Fibroblast of peridontal ligament (primary cell): ENCODE measurements around the gene UAP1L1.
A peak's percentile ranks its signal among the peaks of the same experiment; 100 is the strongest.
"Not testable (repeated sequence)": the region's sequence is repeated elsewhere in the genome, so short reads cannot be mapped to it uniquely, and the experiment has no call there.

Experiments used
- DNase-seq: peaks from one replicate; pipeline ENCODE4 v3.0.0-alpha.2; 2010; ENCODE audit errors: extremely low read depth

The UAP1L1 gene

DNA sequence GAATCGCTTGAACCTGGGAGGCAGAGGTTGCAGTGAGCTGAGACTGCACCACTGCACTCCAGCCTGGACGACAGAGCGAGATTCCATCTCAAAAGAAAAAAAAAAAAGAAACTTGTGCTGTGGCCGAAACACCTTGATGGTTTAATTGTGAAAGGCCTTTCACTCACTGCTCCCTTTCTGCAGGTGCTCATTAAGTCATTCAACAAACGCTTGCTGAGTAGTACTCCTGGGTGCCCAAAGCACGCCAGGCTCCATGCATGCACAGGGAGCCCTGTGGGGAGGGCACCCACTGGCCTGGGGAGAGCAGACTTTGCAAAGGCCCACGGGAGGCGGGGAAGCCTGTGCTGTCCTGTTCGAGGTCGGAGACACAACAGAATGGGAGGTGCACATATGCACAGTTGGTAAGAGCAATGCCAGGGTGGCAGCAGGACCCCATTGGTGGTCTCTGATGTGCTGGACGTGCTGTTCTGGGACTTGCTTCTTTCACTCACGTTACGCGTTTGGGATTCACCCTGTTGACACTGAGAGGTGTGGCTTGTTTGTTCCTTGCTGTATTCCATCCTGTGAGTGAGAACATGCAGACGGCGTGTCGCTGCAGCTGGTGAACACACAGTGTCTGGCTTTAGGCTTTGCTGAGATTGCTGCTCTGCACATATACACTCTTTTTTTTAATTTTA is 20.4 kb upstream of the UAP1L1 start:
- no peak for DNase-seq

DNA sequence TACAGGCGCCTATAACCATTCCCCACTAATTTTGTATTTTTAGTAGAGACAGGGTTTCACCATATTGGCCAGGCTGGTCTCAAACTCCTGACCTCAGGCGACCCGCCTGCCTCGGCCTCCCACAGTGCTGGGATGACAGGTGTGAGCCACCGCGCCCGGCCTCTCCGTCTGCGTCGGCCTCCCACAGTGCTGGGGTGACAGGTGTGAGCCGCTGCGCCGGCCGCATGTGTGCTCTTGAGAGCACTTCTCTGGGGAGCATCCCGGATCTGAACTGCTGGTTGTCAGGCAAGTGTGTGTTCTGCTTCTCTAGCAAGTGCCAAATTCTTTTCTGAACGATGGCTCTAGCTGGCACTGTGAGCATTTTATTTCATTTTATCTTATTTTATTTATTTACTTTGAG is 19.8 kb upstream of the UAP1L1 start:
- no peak for DNase-seq

DNA sequence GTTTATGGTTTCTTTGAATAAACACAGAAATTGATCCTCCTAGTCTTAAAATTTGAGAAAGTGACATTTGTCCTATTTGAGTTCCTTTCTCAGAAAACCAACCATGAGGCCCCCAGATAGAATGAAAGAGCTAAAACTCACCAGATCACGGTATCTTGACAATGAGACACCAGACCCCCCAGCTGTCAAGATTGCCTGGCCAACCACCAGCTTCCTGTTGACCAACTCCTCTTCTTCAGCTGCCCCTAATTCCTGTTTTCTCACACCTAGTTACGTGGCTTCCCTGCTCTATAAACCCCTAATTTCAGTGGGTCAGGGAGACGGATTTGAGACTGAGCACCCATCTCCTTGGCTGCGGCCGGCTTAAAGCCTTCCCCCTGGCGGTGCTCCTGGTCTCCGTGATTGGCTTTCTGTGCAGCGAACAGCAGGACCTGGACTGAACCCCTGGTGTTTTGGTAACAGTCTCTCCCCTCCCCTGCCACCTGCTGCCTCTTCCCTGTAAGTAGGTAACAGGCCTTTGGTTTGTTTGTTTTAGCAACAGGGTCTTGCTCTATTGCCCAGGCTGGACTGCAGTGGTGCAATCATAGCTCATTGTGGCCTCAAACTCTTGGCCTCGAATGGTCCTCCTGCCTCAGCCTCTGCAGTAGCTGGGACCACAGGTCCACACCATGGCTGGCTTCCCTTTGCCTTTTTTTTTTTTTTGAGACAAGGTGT is 18.6 kb upstream of the UAP1L1 start:
- DNase-seq: no peak

DNA sequence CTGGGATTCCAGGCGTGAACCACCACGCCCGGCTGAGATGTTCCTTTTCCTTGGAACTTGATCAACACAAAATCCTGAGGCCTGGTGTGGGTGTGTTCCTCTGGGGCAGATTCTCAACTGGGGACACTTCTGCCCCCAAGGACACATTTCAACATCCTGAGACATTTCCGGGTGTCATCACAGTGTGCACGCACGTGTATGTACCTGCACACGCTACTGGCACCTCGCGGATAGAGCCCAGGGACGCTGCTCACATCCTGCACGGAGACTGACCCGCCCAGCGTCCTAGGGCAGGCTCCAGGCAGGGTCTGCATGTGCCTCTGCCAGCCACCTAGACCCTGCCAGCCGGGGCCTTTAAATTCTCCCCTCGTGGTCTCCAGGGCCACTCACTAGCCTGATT is 14.9 kb upstream of the UAP1L1 start:
- DNase-seq: no peak

DNA sequence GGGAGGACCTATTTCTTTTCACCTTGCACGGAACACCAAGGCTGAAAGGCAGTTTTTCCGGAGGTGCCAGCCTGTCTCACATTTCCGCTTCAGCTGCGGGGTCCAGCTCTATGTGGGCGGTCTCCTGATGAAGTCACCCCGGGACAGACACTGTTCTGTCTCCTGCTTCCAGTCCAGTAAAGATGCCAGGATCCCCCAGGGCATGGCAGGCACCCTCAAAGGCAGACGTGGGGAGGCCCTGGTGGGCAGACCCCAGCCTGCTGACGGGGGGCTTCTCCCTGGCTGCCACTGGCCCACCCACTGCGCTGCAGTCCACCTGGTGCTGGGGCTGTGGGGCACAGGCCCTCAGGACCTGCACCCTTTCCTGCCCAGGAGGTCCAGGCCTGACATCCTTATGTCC is 14.5 kb upstream of the UAP1L1 start:
- not testable (repeated sequence) for DNase-seq

DNA sequence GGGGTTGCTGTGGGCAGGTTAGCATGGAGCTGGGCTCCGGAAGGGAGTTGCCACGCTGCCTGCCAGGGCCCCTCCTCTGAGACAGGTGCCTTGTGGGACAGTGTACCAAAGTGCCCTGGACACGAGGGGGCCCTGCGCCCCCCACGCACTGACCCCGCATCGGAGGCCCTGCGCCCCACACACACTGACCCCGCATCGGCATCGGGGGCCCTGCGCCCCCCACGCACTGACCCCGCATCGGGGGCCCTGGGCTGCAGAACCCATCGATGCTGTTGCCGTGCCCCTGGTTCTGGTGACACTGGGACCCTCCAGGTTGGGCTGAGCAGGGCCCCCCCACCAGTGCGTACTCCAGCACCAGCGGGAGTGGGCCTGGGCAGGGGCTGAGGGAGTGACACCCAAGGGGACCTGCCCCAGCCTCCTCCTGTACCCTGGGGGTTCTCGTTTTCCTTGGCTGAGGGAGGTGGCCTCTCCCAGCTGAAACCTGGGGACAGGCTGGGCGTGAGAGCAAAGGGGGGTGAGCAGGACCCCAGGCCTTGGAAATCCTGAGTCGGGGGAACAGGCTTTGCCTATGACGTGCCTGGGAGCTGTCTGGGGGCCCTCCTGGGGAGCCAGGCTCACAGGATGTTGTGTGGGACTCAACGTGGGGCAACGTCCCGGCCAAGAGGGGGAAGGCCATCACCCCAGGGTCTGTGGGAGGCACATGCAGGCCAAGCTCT is 13.8 kb upstream of the UAP1L1 start:
- DNase-seq: no peak

DNA sequence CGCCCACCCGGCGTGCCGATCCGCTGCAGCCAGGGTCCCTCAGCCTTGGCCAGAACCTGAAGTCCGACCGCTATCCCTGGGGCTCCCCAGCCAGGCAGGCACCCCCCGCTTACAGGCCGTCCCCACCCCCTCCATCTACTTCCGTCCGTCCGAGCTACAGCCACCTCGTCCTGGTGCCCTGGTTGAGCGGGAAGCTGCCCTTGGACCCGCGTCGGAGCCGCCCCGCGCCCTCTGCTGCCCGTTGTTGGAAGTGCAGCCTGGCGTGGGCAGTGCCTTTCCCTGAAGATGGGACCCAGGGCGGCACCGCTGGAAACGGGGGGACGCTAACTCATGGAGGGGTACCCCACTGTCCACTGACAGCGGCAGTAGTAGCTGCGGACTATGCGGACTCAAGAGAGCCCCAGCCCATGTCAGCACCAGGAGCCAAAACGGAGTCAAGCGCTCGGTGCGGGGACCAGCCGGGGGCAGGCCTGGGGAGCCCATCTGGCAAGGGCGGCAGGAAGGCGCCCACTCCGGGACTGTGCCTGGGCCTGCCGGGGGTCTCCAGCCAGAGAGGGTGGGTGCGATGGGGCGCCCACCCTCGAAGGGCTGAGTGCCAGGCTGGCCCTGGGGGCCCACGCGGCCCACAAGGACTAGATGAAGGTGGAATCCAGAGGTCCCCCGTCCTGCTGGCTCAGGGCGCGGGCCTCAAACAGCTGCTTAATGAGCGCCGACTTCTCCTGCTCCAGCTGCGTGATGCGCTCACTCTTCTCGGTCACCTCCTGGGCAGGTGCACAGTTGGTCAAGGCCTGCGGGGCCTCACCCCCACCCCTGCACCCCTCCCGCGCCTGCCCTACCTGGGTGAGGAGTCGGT is 13.1 kb upstream of the UAP1L1 start:
- DNase-seq: peak; percentile 33

DNA sequence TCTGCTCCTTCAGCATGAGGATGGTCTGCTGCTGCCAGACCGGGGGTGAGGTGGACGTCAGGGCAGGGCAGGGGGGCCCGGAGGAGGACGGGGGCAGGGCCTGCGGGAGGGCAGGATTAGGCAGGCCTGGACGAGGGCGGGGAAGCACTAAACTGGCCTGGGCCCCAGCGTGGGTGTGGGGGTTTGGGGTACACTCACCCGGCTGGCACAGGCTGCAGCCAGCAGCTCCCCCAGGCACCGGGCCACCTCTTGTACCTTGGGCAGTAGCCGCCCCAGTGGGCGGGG is 12.5 kb upstream of the UAP1L1 start:
- DNase-seq: no peak

DNA sequence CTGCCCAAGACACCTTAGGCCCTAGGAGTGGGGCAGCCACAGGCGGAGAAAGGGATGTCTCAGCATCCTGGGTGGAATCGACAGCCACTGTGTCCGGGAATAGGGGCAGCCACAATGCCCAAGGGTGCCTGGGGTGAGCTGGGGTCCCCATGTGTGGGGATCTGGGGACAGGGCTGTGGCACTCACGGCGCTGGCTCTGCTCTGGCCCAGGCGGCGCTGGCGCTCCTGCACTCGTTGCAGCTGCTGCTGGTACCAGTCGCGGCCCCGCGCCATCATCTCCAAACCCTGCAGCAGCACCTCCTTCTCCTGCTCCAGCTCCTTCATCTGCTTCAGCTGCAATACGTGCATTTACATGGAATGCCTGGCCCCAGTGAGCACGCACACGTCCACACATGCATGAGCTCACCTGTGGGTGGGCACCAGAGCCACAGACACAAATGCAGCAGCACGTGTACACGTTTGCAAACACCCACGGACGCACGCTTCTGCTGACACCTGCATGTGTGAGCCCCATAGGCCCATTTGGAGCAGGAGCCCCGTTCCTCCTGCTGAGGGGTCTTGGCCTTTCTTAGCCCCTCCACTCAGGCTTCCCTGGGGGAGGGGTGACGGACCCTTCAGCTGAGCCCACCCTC is 11.9 kb upstream of the UAP1L1 start:
- no peak for DNase-seq

DNA sequence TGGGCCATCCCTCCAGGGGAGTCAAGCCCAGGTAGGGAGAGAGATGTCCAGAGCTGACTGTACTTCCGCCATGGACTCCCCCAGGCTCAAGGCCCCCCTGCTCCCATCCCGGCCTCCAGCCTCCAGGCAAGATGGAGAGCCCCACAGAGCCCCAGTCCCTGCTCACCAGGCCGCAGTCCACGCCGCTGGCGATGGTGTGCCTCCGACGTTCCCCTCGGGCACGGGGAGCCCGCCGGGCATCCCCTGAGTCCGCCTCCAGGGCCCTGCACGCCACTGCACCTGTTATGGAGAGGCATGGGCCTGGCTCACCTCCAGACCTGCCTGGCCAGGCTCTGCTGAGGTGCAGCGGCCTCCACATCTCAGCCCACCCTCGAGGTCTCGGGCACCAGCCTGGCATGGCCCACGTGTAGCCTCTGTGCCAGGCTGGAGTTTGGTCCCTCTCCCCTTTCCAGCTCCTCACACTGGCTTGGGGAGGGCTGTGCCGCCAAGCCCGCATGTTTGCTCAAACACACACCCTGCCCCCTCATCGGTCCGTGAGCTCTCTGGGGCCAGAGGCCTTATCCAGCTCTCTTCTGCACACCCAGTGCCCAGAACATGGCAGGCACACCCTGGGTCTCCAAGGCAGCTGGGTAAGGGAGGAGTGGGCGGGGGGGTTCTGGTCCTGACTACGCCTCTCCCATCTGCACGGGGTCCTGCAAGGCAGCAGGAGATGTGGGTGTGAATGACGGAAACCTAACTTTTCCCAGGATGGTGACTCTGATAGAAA is 11.0 kb upstream of the UAP1L1 start:
- no peak for DNase-seq

DNA sequence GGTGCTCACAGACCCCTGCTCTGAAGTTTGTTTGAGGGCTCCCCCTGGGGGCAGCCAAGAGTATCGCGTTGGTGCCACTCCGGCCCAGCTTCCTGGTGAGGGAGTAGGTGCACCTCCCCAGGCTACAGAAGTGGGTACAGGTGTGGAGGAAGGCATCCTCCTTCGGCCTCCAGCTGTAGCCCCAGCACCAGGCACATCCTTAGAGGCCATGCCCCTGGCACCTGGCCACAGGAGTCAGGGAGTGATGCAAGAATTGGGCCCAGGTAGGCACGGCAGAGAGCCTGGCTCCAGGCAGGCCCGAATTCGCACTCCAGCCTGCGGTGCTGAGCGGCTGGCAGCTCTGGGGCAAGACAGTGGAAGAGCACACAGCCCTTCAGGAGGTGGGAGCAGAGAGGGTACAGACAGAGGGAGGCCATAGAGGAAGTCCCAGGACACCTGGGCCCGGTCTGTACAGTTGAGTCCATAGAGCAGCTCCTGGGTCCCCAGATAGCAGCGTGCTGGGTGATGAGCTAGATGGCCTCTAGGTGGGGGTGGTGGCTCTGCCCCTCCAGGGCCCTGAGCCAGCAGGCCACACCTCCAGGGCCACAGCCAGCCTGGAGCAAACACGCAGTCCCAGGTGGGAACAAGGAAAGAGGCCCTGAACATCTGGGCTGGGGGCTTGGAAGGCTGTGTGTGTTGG is 9.3 kb upstream of the UAP1L1 start:
- DNase-seq: peak; percentile 69

DNA sequence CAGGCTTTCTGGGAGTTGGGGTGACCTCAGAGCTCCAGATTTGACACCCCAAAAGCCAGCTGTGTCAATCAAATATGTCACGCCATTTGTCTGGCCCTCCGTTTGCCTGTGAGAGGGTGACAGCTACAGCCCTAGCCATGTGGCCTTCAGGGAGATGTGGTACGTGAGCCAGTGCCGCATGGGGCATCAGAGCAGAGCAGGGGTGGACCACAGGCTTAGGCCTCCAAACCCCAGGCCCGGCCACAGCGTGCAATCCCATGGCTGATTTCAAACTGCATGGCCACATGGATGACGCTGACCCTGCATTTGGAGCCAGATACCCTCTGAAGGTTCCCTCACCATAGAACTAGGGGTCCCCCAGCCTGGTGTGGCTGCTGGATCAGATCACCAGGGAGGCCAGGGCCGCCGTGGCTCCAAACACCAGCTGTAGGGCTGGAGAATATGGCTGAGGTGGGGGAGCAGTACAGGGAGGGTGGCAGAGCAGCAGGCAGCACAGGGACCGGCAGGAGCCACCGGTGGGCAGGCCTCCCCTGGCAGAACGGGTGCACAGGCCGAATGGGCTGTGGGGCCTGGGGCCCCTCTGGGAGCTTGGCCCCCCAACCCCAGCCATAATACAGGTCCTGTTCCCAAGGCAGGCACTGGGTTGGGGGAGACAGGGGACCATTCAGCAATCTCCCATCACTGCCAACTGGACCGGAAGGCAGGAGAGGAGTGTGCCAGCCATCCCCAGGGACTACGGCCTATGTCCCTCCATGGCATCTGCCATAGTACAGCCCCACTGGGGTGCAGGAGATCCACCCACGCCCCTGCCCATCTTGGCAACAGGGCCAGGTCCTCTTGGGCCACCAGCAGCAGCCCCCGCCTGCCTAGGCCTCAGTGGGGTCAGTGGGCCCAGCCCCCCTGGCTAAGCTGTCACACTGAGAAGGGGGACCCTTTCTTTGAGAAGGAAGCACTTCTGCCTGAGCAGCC is 8.5 kb upstream of the UAP1L1 start:
- no peak for DNase-seq

DNA sequence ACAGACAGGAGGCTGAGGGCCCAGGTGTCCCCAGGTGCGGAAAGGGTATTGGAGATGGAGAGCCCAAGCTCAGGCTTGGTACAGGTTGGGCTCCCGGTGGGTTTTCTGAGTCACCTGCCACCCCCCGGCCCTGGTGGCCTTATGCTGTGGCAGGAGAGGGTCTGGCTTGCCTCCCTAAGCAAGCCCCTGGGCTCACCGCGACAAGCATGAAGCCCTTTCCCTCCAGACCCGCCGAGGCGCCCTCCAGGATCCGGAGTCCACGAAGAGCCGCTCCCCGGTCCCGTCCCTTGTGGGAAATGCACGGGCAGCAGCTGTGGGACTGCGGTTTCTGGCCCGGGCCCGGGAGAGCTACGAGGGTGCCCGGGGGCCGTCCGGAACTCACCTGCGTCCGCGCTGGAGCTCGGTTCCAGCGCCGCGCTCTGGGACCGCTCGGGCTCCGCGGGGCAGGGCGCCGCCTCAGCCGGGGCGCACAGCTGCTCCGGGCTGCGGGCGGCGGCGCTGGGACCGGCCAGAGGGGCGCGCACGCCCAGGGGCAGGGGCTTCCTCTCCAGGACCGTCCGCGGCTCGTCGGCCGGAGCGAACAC is 7.7 kb upstream of the UAP1L1 start:
- DNase-seq: no peak

DNA sequence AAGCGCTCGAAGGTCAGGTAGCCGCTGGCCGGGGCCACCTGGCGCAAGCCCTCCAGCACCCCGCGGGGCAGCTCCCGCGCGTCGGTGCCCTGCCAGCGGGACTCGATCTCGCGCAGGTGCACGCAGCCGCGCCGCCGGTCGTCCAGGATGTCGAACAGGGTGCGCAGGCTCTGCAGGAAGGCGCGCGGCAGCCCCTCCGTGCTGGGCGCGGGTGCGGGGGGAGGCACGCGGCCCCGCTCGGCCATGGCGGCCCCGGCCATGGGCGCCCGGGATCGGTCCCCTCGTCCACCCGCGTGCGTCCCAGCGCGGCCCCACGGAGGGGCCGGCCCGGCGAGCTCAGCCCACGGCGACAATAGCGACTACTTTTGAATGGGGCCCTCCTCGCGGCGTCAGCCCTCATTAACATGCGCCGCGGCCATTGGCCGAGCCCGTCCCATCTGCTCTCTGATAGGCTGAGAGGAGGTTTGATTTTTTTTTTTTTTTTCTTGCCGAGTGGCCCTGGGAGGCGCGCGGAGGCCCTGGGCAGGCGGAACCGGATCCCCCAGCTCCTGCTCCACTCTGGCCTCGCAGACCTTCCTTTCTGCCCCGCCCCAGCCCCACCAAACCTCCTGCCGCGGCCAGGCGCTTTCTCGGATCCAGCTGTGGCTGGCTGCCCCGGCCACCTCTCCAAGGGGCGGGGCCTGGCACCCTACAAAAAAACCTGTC is 7.0 kb upstream of the UAP1L1 start, which contains the start of gene SAPCD2:
SAPCD2 (minus strand) TSS at position 357 of the 705 bp plus-strand sequence; CDS start at position 260, 97 bp downstream.
- DNase-seq: peak; percentile 73

DNA sequence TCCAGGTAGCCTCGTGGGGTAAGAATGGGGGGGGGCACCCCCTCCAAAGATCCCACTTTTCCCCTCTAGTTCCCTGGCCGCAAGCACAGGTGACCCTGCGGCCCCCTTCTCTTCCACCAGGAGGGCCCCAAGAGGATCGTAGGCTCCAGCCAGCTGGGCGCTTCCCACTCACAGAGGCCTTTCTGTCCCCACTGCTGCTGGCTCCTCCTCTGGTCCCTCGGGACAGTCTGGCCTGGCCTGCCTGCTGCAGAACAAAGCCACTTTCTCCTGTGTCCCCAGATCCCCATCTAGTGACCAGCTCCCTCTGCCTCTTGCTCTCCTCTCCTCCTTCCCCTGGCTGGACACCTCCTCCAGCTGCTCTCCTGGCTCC is 6.4 kb upstream of the UAP1L1 start:
- no peak for DNase-seq

DNA sequence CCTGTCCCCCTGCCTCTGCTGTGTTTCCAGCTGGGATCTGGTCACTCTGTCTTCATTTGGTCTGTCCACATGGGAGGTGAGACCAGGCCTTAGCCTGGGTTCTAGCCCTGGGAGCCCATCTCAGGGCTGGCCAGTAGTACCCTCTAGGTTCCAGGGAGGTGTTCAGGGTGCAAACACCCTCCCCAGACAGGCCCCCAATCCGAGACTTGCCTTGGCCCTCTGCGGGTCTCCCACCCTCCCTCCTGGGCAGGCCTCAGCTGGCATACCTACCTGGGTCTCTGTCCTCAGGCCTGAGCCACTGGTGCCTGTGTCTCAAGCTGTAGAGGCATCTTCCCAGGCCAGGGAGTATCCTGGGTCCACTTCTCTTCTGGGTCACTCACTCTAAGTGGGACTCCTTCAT is 6.0 kb upstream of the UAP1L1 start:
- DNase-seq: no peak

DNA sequence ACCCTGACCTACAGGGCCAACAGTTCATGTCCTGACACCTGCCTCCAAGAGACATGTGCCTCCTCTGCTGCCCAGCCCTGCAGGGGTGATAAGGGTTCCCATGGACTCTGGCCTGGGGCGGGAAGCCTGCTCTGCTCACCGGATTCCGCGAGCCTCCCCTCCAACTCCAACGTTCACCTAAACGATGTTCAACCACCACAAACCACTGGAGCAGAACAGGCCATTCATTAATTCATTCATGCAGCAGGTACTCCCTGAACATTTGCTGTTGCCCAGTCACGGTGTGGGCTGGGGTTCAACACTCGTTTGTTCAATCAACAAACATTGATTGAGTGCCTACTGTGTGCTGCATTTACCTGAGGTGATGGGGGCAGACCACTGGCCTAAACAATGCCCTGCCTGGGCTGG is 3.3 kb upstream of the UAP1L1 start:
- no peak for DNase-seq

DNA sequence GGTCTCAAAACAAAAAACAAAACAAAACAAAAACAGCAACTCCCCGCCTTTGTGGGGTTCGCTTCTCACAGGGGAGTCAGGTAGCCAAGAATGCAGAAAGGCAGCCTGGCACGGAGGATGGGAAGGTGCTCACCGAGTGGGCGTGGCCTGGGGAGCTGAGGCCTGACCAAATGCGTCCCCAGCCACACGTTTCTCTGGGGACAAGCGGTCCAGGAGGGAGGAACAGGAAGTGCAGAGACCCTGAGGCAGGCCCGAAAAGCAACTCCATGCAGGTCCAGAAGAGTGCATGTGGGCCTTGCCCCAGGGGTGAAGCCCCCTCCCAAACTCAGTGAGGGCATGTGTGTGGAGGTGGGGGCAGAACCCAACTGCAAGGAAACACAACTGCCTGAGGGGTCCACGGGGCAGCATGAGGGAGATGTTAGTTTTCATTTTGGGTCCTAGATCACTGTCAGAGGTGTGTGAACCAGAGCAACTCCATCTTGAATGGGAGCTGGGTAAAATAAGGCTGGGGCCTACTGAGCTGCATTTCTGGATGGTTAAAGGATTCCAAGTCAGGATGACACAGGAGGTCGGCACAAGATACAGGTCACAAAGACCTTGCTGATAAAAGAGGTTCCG is 2.6 kb upstream of the UAP1L1 start:
- DNase-seq: no peak
